ENCODE results near the gene UBE2D1.

DNA sequence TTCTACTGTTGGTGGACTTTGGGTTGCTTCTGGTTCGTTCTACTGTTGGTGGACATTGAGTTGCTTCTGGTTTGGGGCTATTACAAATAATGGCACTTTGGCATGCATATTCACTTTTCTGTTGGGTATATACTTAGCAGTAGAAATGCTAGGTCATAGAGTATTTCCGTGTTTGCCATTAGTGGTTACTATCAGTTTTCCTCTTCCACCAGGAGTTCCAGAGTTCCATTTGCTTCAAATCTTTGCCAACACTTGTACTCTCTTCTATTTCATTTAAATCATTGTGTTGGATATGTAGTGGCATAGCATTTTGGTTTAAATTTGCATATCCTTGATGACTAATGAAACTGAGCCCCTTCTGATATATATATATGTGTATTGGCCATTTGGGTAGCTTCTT is 15.2 kb downstream of the UBE2D1 start:
- TF ChIP-seq, protein P1, sequence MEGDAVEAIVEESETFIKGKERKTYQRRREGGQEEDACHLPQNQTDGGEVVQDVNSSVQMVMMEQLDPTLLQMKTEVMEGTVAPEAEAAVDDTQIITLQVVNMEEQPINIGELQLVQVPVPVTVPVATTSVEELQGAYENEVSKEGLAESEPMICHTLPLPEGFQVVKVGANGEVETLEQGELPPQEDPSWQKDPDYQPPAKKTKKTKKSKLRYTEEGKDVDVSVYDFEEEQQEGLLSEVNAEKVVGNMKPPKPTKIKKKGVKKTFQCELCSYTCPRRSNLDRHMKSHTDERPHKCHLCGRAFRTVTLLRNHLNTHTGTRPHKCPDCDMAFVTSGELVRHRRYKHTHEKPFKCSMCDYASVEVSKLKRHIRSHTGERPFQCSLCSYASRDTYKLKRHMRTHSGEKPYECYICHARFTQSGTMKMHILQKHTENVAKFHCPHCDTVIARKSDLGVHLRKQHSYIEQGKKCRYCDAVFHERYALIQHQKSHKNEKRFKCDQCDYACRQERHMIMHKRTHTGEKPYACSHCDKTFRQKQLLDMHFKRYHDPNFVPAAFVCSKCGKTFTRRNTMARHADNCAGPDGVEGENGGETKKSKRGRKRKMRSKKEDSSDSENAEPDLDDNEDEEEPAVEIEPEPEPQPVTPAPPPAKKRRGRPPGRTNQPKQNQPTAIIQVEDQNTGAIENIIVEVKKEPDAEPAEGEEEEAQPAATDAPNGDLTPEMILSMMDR (conservative IDR thresholded peaks at IDR 0.05 in 1 of 2, IDR thresholded peaks at IDR 0.05 in 1 of 2; ENCODE audit: extremely low read depth in 1 of 2, insufficient read depth in 1 of 2, low read depth in 1 of 2, low read length in 2 of 2) = no peak
- no peak for TF ChIP-seq EZH2 (IDR thresholded peaks at IDR 0.05; ENCODE audit: borderline replicate concordance, low read length)
